K562 (cell line): Measurements from ENCODE around the gene MAP3K7CL. TPM values are rescaled to one million over a fixed set of nuclear protein-coding genes. Genes with fewer than 3 reads are reported as not detected.

Source experiments
- ATAC-seq: fragments of 200-7000 bp; cut with Tn5 transposase; 3 replicates; pipeline ENCODE4 v1.9.1; 2020; ENCODE audit warnings: moderate library complexity
- BruUV-seq: library from RNA; stranded (reverse); fragments of 400-500 nt; replicated peaks from 2 replicates; lab custom pipeline; 2021; lab: Mats Ljungman, UMichigan
- CTCF ChIA-PET: fragments of 300-600 bp; formaldehyde crosslinking; extraction: SDS; loops from one replicate; lab custom pipeline; 2021; ENCODE audit warnings: low intra/inter-chr PET ratio; lab: Yijun Ruan, JAX
- POLR2A ChIA-PET: fragments of 300-600, 350-650 bp; sonication (Branson Sonifier 250); formaldehyde crosslinking; extraction: SDS; loops from one replicate; lab custom pipeline; 2021; ENCODE audit warnings: antibody characterized with exemption, inconsistent platforms; lab: Yijun Ruan, JAX
- DNase-seq, 4 experiments: peaks; one replicate each; pipeline versions ENCODE4 v3.0.0 to v3.0.0-alpha.2; 2011 to 2018; ENCODE audit warnings: low spot score in 3 of 4, mixed read lengths in 3 of 4; ENCODE audit errors: extremely low read depth in 1 of 4
- FAIRE-seq: peaks from 2 replicates; lab custom pipeline; 2011; peaks lifted over from hg19 to GRCh38; lab: Jason Lieb, UNC
- H2AFZ ChIP-seq: 2 replicates; pipeline ENCODE4 v1.6.0; 2011; ENCODE audit warnings: low read depth, low read length, control low read depth, inconsistent platforms
- H3K27ac ChIP-seq: fragments of 200-600 bp; 3 replicates; pipeline ENCODE4 v1.8.0; 2011; ENCODE audit warnings: low read depth, mild to moderate bottlenecking, control low read depth, inconsistent platforms, low read length, moderate library complexity, mixed read lengths; ENCODE audit errors: extremely low read depth
- H3K27me3 ChIP-seq, 2 experiments: fragments of 300-600 bp in 1 of 2; 2 replicates in 1 of 2; 3 replicates in 1 of 2; pipeline versions ENCODE4 v1.6.0 to v1.8.0; 2011; ENCODE audit warnings: inconsistent platforms in 2 of 2, low read length in 2 of 2, mild to moderate bottlenecking in 1 of 2, mixed read lengths in 1 of 2, moderate library complexity in 1 of 2; ENCODE audit not compliant: control insufficient read depth in 2 of 2, insufficient read depth in 2 of 2
- H3K36me3 ChIP-seq: fragments of 300-600 bp; 3 replicates; pipeline ENCODE4 v1.8.0; 2011; ENCODE audit warnings: mild to moderate bottlenecking, low read length, inconsistent platforms; ENCODE audit not compliant: control insufficient read depth, insufficient read depth
- H3K4me1 ChIP-seq, 2 experiments: fragments of 200-600 bp in 1 of 2; replicated peaks in 1 of 2; 2 replicates in 1 of 2; 3 replicates in 1 of 2; pipeline versions ENCODE4 v1.5.1 to v1.8.0; 2011; ENCODE audit warnings: inconsistent platforms in 2 of 2, low read length in 2 of 2, mild to moderate bottlenecking in 1 of 2, mixed read lengths in 1 of 2, moderate library complexity in 1 of 2; ENCODE audit not compliant: control insufficient read depth in 2 of 2, insufficient read depth in 2 of 2
- H3K4me2 ChIP-seq: 2 replicates; pipeline ENCODE4 v1.6.1; 2011; ENCODE audit warnings: low read length, control low read depth, inconsistent platforms, mixed read lengths; ENCODE audit not compliant: insufficient read depth
- H3K4me3 ChIP-seq: fragments of 200-600 bp; sonication (generic), shearing (Covaris generic); 2 replicates; pipeline ENCODE4 v1.5.1; 2016; ENCODE audit warnings: control low read depth, inconsistent platforms
- H3K79me2 ChIP-seq: fragments of 200-600 bp; 3 replicates; pipeline ENCODE4 v1.8.0; 2011; ENCODE audit warnings: low read length, inconsistent platforms; ENCODE audit not compliant: control insufficient read depth, insufficient read depth
- H3K9ac ChIP-seq, 2 experiments: 2 replicates each; pipeline versions ENCODE4 v1.6.0 to v1.6.1; 2011; ENCODE audit warnings: low read depth in 2 of 2, low read length in 2 of 2, control low read depth in 1 of 2, inconsistent platforms in 1 of 2, mild to moderate bottlenecking in 1 of 2, mixed read lengths in 1 of 2; ENCODE audit not compliant: insufficient read depth in 1 of 2
- H3K9me1 ChIP-seq: one replicate; pipeline ENCODE4 v1.6.0; 2011; ENCODE audit warnings: inconsistent platforms, mild to moderate bottlenecking, low read length, moderate library complexity; ENCODE audit not compliant: control insufficient read depth, insufficient read depth
- H3K9me3 ChIP-seq: replicated peaks from 2 replicates; pipeline ENCODE4 v1.5.1; 2011; ENCODE audit warnings: low read depth, low read length, inconsistent platforms; ENCODE audit not compliant: control insufficient read depth, insufficient read depth
- H4K20me1 ChIP-seq: replicated peaks from 2 replicates; pipeline ENCODE4 v1.6.1; 2011; ENCODE audit warnings: low read length, inconsistent platforms, mixed read lengths; ENCODE audit not compliant: control insufficient read depth, insufficient read depth
- CBX1 ChIP-seq: sonication (generic); IDR thresholded peaks from 2 replicates; pipeline ENCODE4 v1.6.1; 2016; ENCODE audit warnings: antibody characterized with exemption, low read depth, mild to moderate bottlenecking
- EP400 ChIP-seq: fragments of 450-650 bp; IDR thresholded peaks from 2 replicates; pipeline ENCODE4 v1.6.1; 2017; ENCODE audit warnings: antibody characterized with exemption, mild to moderate bottlenecking, moderate library complexity
- MCM2 ChIP-seq: fragments of 450-650 bp; IDR thresholded peaks from 2 replicates; pipeline ENCODE4 v1.6.1; 2017; ENCODE audit warnings: low read depth, mild to moderate bottlenecking
- NR2C2 ChIP-seq, 2 experiments: fragments of 200-800 bp in 1 of 2; sonication (Bioruptor generic) in 1 of 2; sonication (generic) in 1 of 2; formaldehyde crosslinking in 1 of 2; IDR thresholded peaks; 2 replicates each; pipeline versions ENCODE4 v1.6.1 to v1.8.0; 2016 to 2022; ENCODE audit warnings: mild to moderate bottlenecking in 1 of 2, missing compliant biosample characterization in 1 of 2, missing genetic modification characterization in 1 of 2, missing genetic modification reagents in 1 of 2
- RERE ChIP-seq: sonication (generic); formaldehyde crosslinking; IDR thresholded peaks from 2 replicates; pipeline ENCODE4 v1.8.0; 2023; ENCODE audit warnings: missing genetic modification reagents, mild to moderate bottlenecking, borderline replicate concordance
- SMAD1 ChIP-seq: fragments of 150-350 bp; IDR thresholded peaks from 2 replicates; pipeline ENCODE4 v1.6.1; 2014; ENCODE audit warnings: low read length, low read depth; ENCODE audit not compliant: partially characterized antibody
- TEAD1 ChIP-seq, 2 experiments: fragments of 450-650 bp in 1 of 2; sonication (generic) in 1 of 2; formaldehyde crosslinking; IDR thresholded peaks; 2 replicates each; pipeline versions ENCODE4 v1.4.0 to v1.8.0; 2020 to 2022; ENCODE audit warnings: mild to moderate bottlenecking in 2 of 2, missing genetic modification reagents in 1 of 2
- THAP12 ChIP-seq: fragments of 250-450 bp; sonication (Bioruptor Pico); IDR thresholded peaks from 2 replicates; pipeline ENCODE4 v1.9.0; 2021; ENCODE audit warnings: mild to moderate bottlenecking, inconsistent platforms
- ZBTB7A ChIP-seq: IDR thresholded peaks from 2 replicates; pipeline ENCODE4 v1.6.1; 2011; ENCODE audit warnings: low read depth, mild to moderate bottlenecking, low read length, moderate library complexity, borderline replicate concordance; ENCODE audit not compliant: control insufficient read depth
- ZNF507 ChIP-seq: conservative IDR thresholded peaks from 2 replicates; pipeline ENCODE4 v1.6.1; 2017; ENCODE audit warnings: missing genetic modification characterization, missing compliant biosample characterization
- ZNF512 ChIP-seq: IDR thresholded peaks from 2 replicates; pipeline ENCODE4 v1.6.1; 2016; ENCODE audit warnings: missing genetic modification characterization, missing compliant biosample characterization
- WGBS: fragments of 100-300 bp; shearing (Covaris generic); methylation state at CpG from one replicate; pipeline ENCODE4 v1.1.6; 2016; ENCODE audit warnings: low coverage, mixed read lengths; ENCODE audit not compliant: insufficient coverage; ENCODE audit errors: missing lambda C conversion rate; 5-methylcytosine and 5-hydroxymethylcytosine counted together
- in situ Hi-C: fragments of 300-500 bp; cut with MboI; formaldehyde crosslinking; loops from 4 replicates; pipeline ENCODE4 v1.15.0; 2018; ENCODE audit warnings: inconsistent platforms, mixed read lengths
- intact Hi-C: fragments of 100-400 bp; cut with micrococcal nuclease; formaldehyde crosslinking; loops from 2 replicates; pipeline ENCODE4 v1.14.2; 2022
- polyA plus RNA-seq, 8 experiments: library from polyadenylated mRNA; depleted of rRNA in 4 of 8; stranded (reverse) in 5 of 8; unstranded in 3 of 8; fragments of >200 nt; fragmentation: Nextera tagmentation in 2 of 8; fragmentation: Illumina TruSeq in 1 of 8; extraction: Ambion mirVana in 2 of 8; extraction: Trizol in 1 of 8; gene quantifications; 2 replicates each; pipeline versions ENCODE4 v1.2.1 to v1.2.3, GENCODE V29; 2011 to 2014; ENCODE audit warnings: inconsistent platforms in 1 of 8, missing spikeins in 1 of 8
- total RNA-seq, 7 experiments: library from RNA; depleted of rRNA in 6 of 7; stranded (reverse); fragments of >200 nt in 6 of 7; fragmentation: Illumina TruSeq in 2 of 7; extraction: Trizol in 2 of 7; gene quantifications; 2 replicates each; pipeline versions ENCODE4 v1.2.1 to v1.2.3, GENCODE V29; 2011 to 2021; ENCODE audit warnings: low replicate concordance in 1 of 7

Gene MAP3K7CL
- total and polyA plus RNA-seq, 9 of the 15 experiments (the other 6 are each of a cell fraction or from before 2014, with no cell fraction given): 0.13 to 0.15 (median 0.14) TPM; not detected in 6

GRCh38 chr21:29082046-29082815 lies 48.2 kb upstream of the MAP3K7CL start:
- H3K9me3 ChIP-seq: no peaks in the 10 kb centered on the region
- no peak for ATAC-seq
- no peak for FAIRE-seq
- no TSS peak for BruUV-seq
- no peak overlapping the region for H3K27ac ChIP-seq
- no peaks in the 10 kb centered on the region for H4K20me1 ChIP-seq
- no peak for DNase-seq
- peaks cover 4 to 10% of the 10 kb centered on the region in 2 experiments; a peak in 4 of 5 replicates for H3K27me3 ChIP-seq
- no peaks in the 10 kb centered on the region for H3K9me1 ChIP-seq
- no peak overlapping the region for H3K4me3 ChIP-seq
- H3K4me2 ChIP-seq: no peak overlapping the region
- 0 out of 2 replicates have a peak overlapping the region, but pooled peaks have one; percentile 44 for H2AFZ ChIP-seq
- in situ Hi-C loops: no loop called here
- H3K4me1 ChIP-seq: peaks cover under 1 to 3% of the 10 kb centered on the region in 2 experiments; a peak in 3 of 5 replicates
- 25% methylated on average over 3 of the region's 3 CpGs for WGBS
- H3K9ac ChIP-seq: no peak overlapping the region
- no peaks in the 10 kb centered on the region for H3K79me2 ChIP-seq
- POLR2A ChIA-PET: interaction anchor here (0.6 kb wide), 1 partner anchor 9 kb away, joined by 3 read pairs; the partner anchor contains the start of gene CCT8
- no peaks in the 10 kb centered on the region for H3K36me3 ChIP-seq
- CTCF ChIA-PET: no interaction called here
- intact Hi-C loops: no loop called here
- no peak for TF ChIP-seq MCM2
- TF ChIP-seq TEAD1 (CRISPR knock-in tag; IDR thresholded peaks at IDR 0.05): no peak
- no peak for TF ChIP-seq ZNF507 (tag)
- no peak for TF ChIP-seq EP400
- no peak for TF ChIP-seq THAP12 (CRISPR knock-in tag)
- TF ChIP-seq ZNF512 (tag): no peak
- no peak for TF ChIP-seq ZBTB7A
- no peak for TF ChIP-seq NR2C2 (CRISPR knock-in tag; IDR thresholded peaks at IDR 0.05)
- TF ChIP-seq NR2C2 (tag; IDR thresholded peaks at IDR 0.05): no peak
- no peak for TF ChIP-seq CBX1
- no peak for TF ChIP-seq RERE
- no peak for TF ChIP-seq SMAD1
